ENCODE measurements around the gene NRIP3.

DNA sequence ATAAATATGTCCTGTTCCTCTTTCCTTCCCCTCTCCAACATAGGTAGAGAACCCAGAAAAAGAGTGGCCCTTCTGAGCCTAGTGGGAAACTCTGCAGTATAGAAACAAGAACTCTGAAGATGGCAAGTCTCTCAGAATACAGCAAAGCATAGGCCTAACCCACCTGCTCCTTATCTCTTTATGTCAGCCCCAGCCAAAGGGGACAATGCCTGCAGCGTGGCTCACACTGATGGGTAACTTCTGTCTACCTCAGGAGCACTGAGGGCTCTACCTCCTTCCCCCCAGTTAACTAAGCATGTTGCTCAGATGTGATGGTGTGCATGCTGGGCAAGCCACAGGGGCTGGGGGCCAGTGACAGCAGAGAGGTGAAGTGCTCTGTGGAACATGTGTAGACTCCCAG, 4.9 kb upstream of the NRIP3 start:
- TF ChIP-seq POLR2AphosphoS5 (IDR thresholded peaks at IDR 0.05), result no peak
- TF ChIP-seq, protein P1, sequence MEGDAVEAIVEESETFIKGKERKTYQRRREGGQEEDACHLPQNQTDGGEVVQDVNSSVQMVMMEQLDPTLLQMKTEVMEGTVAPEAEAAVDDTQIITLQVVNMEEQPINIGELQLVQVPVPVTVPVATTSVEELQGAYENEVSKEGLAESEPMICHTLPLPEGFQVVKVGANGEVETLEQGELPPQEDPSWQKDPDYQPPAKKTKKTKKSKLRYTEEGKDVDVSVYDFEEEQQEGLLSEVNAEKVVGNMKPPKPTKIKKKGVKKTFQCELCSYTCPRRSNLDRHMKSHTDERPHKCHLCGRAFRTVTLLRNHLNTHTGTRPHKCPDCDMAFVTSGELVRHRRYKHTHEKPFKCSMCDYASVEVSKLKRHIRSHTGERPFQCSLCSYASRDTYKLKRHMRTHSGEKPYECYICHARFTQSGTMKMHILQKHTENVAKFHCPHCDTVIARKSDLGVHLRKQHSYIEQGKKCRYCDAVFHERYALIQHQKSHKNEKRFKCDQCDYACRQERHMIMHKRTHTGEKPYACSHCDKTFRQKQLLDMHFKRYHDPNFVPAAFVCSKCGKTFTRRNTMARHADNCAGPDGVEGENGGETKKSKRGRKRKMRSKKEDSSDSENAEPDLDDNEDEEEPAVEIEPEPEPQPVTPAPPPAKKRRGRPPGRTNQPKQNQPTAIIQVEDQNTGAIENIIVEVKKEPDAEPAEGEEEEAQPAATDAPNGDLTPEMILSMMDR (IDR thresholded peaks at IDR 0.05), result no peak
- no peak for TF ChIP-seq EP300 (IDR thresholded peaks at IDR 0.05)
- TF ChIP-seq POLR2A (IDR thresholded peaks at IDR 0.05), result no peak
